PC-9 (cell line): Measurements from ENCODE around the gene ACTRT2.

Experiments used
- CTCF ChIP-seq: fragments of 200-600 bp; sonication (generic); conservative IDR thresholded peaks from 2 replicates; pipeline ENCODE4 v1.6.1; 2017; ENCODE audit warnings: mixed run types, antibody characterized with exemption, mild to moderate bottlenecking, moderate library complexity
- EZH2 ChIP-seq: fragments of 200-600 bp; sonication (generic); IDR thresholded peaks from 2 replicates; pipeline ENCODE4 v1.8.0; 2017; ENCODE audit warnings: antibody characterized with exemption, low read depth

GRCh38 chr1:2988256-2988655, 33.0 kb upstream of the ACTRT2 start:
- no peak for TF ChIP-seq CTCF
- TF ChIP-seq EZH2, result no peak
